ENCODE results near the gene TRPC5OS. TPM values are rescaled to one million over a fixed set of nuclear protein-coding genes. Genes with fewer than 3 reads are reported as not detected.

TRPC5OS gene
- total RNA-seq, 4 donors from 2014 or later = not detected

- TF ChIP-seq POLR2AphosphoS5 (IDR thresholded peaks at IDR 0.05) = no peak
- no peak for TF ChIP-seq POLR2A (IDR thresholded peaks at IDR 0.05; ENCODE audit: low read depth)
- TF ChIP-seq CTCF (IDR thresholded peaks at IDR 0.05) = no peak
- no peak for TF ChIP-seq EP300 (IDR thresholded peaks at IDR 0.05)
- WGBS = 88% methylated on average over 3 of the region's 3 CpGs
- no peak overlapping the region for H3K27ac ChIP-seq (replicated peaks in 1 of 4)
- H3K27me3 ChIP-seq = no peaks in the 10 kb centered on the region
- no peaks in the 10 kb centered on the region for H3K36me3 ChIP-seq
- DNase-seq (ENCODE audit: extremely low spot score) = no peak
- no peaks in the 10 kb centered on the region for H3K4me1 ChIP-seq
- H3K9me3 ChIP-seq = no peaks in the 10 kb centered on the region
- intact Hi-C loops (cut with DNase I) = no loop called here
- H3K4me3 ChIP-seq = no peak overlapping the region
These were observed 5.7 kb downstream of the TRPC5OS start for GRCh38 chrX:111881715-111882114.

- no peak overlapping the region for H3K4me3 ChIP-seq
- 75% methylated on average over 2 of the region's 2 CpGs for WGBS
- no peak for TF ChIP-seq POLR2A (IDR thresholded peaks at IDR 0.05; ENCODE audit: low read depth)
- TF ChIP-seq CTCF (IDR thresholded peaks at IDR 0.05) = no peak
- TF ChIP-seq EP300 (IDR thresholded peaks at IDR 0.05) = no peak
- no peak for TF ChIP-seq POLR2AphosphoS5 (IDR thresholded peaks at IDR 0.05)
- no peaks in the 10 kb centered on the region for H3K9me3 ChIP-seq
- no peak for DNase-seq (ENCODE audit: extremely low spot score)
- intact Hi-C loops (cut with DNase I) = no loop called here
- no peak overlapping the region for H3K27ac ChIP-seq (replicated peaks in 1 of 4)
- no peaks in the 10 kb centered on the region for H3K27me3 ChIP-seq
- no peaks in the 10 kb centered on the region for H3K4me1 ChIP-seq
- no peaks in the 10 kb centered on the region for H3K36me3 ChIP-seq
These were observed 10.7 kb downstream of the TRPC5OS start for GRCh38 chrX:111886678-111887077.

- no peak for TF ChIP-seq CTCF (IDR thresholded peaks at IDR 0.05)
- no peak for TF ChIP-seq EP300 (IDR thresholded peaks at IDR 0.05)
- TF ChIP-seq POLR2AphosphoS5 (IDR thresholded peaks at IDR 0.05) = no peak
- no peak for TF ChIP-seq POLR2A (IDR thresholded peaks at IDR 0.05; ENCODE audit: low read depth)
- Histone ChIP-seq H3K27ac (replicated peaks in 1 of 4) (no peak overlapping the region), H3K4me3 (no peak overlapping the region), H3K27me3 (no peaks in the 10 kb centered on the region), H3K4me1 (no peaks in the 10 kb centered on the region), H3K36me3 (no peaks in the 10 kb centered on the region), H3K9me3 (no peaks in the 10 kb centered on the region)
- no peak for DNase-seq (ENCODE audit: extremely low spot score)
- intact Hi-C loops (cut with DNase I) = no loop called here
- 61% methylated on average over 3 of the region's 3 CpGs for WGBS
These were observed 12.6 kb downstream of the TRPC5OS start for GRCh38 chrX:111888600-111888999.

GRCh38 chrX:111892375-111892774, 16.4 kb downstream of the TRPC5OS start:
- intact Hi-C loops (cut with DNase I) = no loop called here

More at GRCh38 chrX:111892375-111892774, 16.4 kb downstream of the TRPC5OS start:
- no peak overlapping the region for H3K27ac ChIP-seq (replicated peaks in 1 of 4)
- H3K36me3 ChIP-seq = no peaks in the 10 kb centered on the region
- no peaks in the 10 kb centered on the region for H3K4me1 ChIP-seq
- TF ChIP-seq EP300 (IDR thresholded peaks at IDR 0.05) (no peak), CTCF (IDR thresholded peaks at IDR 0.05) (no peak), POLR2AphosphoS5 (IDR thresholded peaks at IDR 0.05) (no peak), POLR2A (IDR thresholded peaks at IDR 0.05; ENCODE audit: low read depth) (no peak)
- WGBS = 83% methylated on average over 2 of the region's 2 CpGs
- no peak for DNase-seq (ENCODE audit: extremely low spot score)
- no peaks in the 10 kb centered on the region for H3K9me3 ChIP-seq
- H3K27me3 ChIP-seq = no peaks in the 10 kb centered on the region
- no peak overlapping the region for H3K4me3 ChIP-seq
